Stimulated activated CD4-positive, alpha-beta T cell treated with anti-CD3 and anti-CD28 coated beads, TNF-alpha, amount 100 ng/mL, for 48 hours (primary cell): ENCODE measurements around the gene C21orf58.
A peak's percentile ranks its signal among the peaks of the same experiment; 100 is the strongest.
"Not testable (repeated sequence)": the region's sequence is repeated elsewhere in the genome, so short reads cannot be mapped to it uniquely, and the experiment has no call there.

Source experiments
- DNase-seq, 3 donors: peaks; one replicate each; pipeline ENCODE4 v3.0.0-alpha.2; 2020; ENCODE audit warnings: low read depth in 3 of 3

The C21orf58 gene

GRCh38 chr21:46323710-46324389 is at the start of gene C21orf58, which contains the start of gene PCNT:
TSS of gene C21orf58 (minus strand) at chr21:46323870. CDS start at chr21:46322738, 1,132 bp downstream.
TSS of gene PCNT (plus strand) at chr21:46324156. CDS start at chr21:46324229, 73 bp downstream.
- peak; percentile 94 to 96 (median 96) for DNase-seq

GRCh38 chr21:46372947-46373346 is 49.3 kb upstream of the C21orf58 start:
- not testable (repeated sequence) for DNase-seq

GRCh38 chr21:46372014-46372485 is 48.4 kb upstream of the C21orf58 start:
- DNase-seq, result no peak

GRCh38 chr21:46371204-46372013 is 47.7 kb upstream of the C21orf58 start:
- DNase-seq, result no peak

GRCh38 chr21:46369520-46370235 is 46.0 kb upstream of the C21orf58 start:
- no peak for DNase-seq

GRCh38 chr21:46368533-46369285 is 45.0 kb upstream of the C21orf58 start:
- peak in 2 of 3 donors; percentile 21 to 29 for DNase-seq

GRCh38 chr21:46366966-46367365 is 43.3 kb upstream of the C21orf58 start:
- DNase-seq, result no peak

- DNase-seq, result no peak
Observed at GRCh38 chr21:46366561-46366960, 42.9 kb upstream of the C21orf58 start.

- DNase-seq, result no peak
Observed at GRCh38 chr21:46366091-46366490, 42.4 kb upstream of the C21orf58 start.

GRCh38 chr21:46363698-46364097 is 40.0 kb upstream of the C21orf58 start:
- DNase-seq, result no peak

GRCh38 chr21:46362946-46363345 is 39.3 kb upstream of the C21orf58 start:
- no peak for DNase-seq

GRCh38 chr21:46361935-46362334 is 38.3 kb upstream of the C21orf58 start:
- no peak for DNase-seq

GRCh38 chr21:46361176-46361575 is 37.5 kb upstream of the C21orf58 start:
- no peak for DNase-seq

GRCh38 chr21:46357684-46358425 is 34.2 kb upstream of the C21orf58 start:
- DNase-seq, result no peak

- no peak for DNase-seq
Observed at GRCh38 chr21:46357335-46357604, 33.6 kb upstream of the C21orf58 start.

- no peak for DNase-seq
Observed at GRCh38 chr21:46356494-46357334, 33.0 kb upstream of the C21orf58 start.

GRCh38 chr21:46356005-46356338 is 32.3 kb upstream of the C21orf58 start:
- DNase-seq, result no peak

- DNase-seq, result no peak
Observed at GRCh38 chr21:46355161-46356004, 31.7 kb upstream of the C21orf58 start.

- DNase-seq, result no peak
Observed at GRCh38 chr21:46354518-46354917, 30.8 kb upstream of the C21orf58 start.
